Stimulated activated CD8-positive, alpha-beta memory T cell treated with anti-CD3 and anti-CD28 coated beads, Interleukin-15, amount 100 ng/mL, for 24 hours (primary cell): ENCODE measurements around the gene NIPAL1.
"Not testable (repeated sequence)": the region's sequence is repeated elsewhere in the genome, so short reads cannot be mapped to it uniquely, and the experiment has no call there.

Experiments used
- DNase-seq: peaks from one replicate; pipeline ENCODE4 v3.0.0-alpha.2; 2020; ENCODE audit warnings: low read depth

Gene NIPAL1

DNA sequence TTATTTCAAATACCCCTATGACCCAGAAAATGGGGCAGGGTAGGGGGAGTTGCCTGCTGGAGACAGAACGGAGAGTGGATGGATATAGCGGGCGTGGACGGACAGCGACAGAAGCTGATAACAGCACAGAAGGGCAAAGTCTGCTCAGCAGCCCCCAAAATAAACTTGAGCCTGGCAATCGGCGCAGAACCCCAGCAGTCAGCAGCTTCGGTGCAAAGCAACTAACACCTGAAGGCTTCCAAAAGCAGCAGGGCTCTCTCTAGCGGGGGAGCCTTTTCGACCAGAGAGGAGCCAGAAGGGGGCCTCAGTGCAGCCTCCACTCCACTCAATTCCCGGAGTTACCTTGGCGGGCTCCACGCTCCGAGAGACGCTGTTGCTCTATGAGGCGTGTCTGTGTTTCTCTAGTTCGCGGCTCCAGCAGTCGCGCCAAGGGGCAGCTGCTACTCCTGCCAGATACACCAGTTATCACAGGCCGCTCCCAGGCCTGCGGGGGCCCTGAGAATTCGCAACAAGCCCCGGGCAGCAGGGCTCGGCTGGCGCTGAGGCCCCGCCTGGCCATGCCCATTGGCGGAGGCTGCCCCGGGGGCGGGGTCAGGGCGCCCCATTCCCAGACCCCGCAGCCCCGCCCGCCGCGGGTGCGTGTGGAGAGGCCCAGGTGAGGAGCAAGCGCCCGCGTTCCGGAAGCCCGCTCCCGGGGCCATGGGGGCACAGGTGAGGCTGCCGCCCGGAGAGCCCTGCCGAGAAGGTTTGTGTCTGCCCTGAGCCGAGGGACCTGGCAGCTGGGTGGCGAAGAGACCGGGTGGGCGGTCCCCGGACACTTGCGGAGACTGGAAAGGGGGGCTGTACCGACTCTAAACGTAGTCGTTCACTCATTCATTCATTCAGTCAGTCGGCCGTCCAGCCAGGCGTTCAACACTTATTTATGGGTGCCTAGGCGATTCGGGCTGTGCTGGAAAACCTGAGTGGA is at the start of gene NIPAL1, which contains the start of gene CNGA1:
Gene NIPAL1 (plus strand): TSS at position 632 of the 967 bp plus-strand sequence. CDS start 68 bp downstream, at position 700.
Gene CNGA1 (minus strand): TSS at position 541 of the 967 bp plus-strand sequence. CDS start 63,992 bp downstream, outside the sequence.
- DNase-seq = no peak

DNA sequence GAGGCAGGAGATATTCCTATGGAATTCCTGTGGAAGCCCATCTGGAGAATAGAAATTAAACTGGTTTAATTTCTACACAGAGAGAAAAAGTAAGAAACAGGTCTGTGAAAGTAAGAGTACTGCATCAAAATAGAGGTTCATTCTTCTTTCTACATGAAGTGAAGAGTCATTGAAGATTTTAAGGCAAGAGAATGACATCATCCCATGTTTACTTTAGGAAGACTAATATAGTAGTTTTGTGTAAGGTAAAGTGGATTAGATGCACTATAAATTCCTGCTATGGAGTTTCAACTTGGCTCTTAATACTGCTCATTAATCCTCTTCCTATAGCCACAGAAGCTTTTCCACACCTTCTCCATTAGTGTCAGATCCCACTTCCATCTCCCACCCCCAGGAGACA is 47.7 kb upstream of the NIPAL1 start:
- DNase-seq = no peak

DNA sequence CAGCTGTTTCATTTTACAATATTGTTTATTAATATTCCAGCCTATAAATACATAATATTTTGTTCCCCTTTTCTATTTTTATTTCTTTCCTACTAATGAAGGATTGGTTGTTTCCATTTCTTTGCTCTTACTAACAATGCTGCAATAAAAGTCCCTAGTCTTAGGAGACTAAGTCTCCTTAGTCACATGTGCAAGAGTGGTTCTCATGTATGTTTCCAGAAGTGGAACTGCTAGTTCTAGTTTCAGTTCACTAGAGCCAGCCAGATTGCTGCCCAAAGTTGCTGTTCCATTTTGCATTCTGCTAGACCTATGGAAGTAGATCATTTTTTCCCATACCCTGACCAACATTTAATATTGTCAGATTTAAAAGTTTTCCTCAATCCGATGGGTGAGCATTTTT is 44.4 kb upstream of the NIPAL1 start:
- no peak for DNase-seq

DNA sequence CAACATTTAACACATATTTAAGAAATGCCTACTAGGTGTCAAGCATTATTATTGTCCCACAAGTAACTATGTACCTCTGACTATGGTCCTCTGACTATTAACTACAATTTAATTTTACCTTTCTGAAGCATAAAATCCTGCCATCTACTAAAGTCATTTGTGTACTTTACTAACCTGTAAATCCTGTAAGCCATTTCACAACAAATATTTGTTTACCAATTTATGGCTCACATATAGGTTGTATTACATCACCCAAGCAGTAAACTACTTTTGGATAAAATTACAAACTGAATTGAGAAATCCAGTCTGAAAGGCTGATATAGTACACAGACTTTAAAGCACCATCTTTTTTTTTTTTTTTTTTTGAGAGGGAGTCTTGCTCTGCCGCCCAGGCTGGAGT is 43.9 kb upstream of the NIPAL1 start:
- no peak for DNase-seq

DNA sequence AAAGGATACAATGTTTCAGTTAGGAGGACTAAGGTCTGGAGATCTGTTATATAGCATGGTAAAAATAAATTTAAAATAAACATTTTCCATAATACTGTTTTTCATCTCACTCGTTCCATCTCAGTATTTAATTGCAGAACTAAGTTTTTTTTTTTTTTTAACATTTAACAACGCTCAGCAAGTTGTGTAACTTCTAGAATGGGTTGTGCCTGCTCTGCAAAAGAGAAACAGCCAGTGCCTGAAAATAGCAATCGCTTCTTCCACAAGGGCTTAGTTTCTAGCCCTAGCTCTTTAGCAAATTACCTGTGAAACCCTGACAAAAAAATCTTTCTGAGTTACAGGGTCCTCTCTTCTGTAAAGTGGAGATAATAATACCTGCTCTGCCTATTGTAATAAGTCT is 42.0 kb upstream of the NIPAL1 start:
- DNase-seq = no peak

DNA sequence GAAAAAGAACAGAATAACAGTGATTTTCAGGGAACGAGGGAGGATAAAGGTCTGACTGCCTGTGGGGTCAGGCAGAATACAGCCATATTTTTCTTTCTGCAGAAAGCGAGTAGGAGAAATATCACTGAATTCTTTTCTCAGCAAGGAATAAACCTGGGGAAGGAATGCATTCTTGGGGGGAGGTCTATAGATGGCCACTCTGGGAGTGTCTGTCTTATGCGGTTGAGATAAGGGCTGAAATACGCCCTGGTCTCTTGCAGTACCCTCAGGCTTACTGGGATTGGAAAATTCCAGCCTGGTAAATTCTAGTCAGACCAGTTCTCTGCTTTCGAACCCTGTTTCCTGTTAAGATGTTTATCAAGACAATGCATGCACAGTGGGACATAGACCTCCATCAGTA is 26.4 kb upstream of the NIPAL1 start:
- no peak for DNase-seq

DNA sequence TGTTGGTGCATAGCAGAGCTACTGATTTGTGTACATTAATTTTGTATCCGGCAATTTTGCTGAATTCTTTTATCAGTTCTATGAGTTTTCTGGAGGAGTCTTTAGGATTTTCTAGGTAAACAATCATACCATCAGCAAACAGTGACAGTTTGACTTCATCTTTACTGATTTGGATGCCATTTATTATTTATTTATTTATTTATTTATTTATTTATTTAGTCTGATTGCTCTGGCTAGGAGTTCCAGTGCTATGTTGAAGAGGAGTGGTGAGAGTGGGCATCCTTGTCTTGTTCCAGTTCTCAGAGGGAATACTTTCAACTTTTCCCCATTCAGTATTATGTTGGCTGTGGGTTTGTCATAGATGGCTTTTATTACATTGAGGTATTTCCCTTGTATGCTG is 24.1 kb upstream of the NIPAL1 start:
- DNase-seq = not testable (repeated sequence)

DNA sequence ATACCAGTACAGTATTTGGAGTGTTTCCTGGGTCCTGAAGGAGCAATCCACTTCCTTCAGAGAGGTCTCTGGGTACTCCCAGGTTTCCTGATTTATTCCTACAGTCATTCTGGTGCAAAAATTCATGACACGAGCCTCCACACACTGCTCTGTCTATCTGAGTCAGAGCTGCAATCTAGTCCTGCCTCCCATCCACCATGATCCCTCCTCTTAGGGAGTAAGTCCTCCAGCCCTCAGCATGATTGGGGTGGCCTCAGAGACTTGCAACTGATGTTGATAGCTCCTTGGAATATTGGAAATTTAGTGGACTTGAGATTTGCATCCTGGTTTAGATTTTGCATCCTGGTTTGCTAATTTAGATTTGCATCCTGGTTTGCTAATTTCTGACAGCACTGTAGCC is 20.6 kb upstream of the NIPAL1 start:
- DNase-seq = no peak

DNA sequence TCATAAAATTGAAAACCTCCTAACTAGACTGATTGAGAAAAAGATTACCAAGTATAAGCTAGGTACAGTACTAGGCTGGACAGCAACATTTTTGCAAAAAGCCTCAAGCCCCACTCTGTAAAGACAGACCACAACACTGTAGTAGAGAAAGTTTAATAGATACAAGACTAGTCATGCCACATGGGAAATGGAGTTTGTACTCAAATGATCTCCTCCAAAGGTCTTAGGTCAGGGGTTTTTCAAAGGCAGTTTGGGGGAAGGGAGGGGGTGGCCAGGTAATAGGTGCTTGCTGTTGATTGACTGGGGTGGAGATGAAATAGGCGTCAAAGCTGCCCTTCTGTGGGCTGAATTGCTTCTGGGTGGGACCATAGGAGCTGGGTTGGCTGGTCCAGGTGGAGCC is 14.3 kb upstream of the NIPAL1 start:
- DNase-seq = no peak

DNA sequence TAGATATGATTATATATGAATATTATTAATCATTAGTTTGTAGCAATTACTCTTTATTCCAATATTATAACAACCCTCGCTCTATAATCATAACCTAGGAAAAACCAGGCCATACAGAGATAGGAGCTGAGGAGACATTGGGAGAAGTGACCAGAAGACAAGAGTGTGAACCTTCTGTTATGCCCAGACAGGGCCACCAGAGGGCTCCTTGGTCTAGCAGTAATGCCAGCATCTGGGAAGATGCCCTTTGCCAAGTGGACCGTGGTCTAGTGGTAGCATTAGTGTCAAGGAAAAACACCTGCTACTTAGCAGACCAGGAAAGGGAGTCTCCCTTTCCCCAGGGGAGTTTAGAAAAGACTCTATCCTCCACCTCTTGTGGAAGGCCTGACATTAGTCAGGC is 13.0 kb upstream of the NIPAL1 start:
- not testable (repeated sequence) for DNase-seq

DNA sequence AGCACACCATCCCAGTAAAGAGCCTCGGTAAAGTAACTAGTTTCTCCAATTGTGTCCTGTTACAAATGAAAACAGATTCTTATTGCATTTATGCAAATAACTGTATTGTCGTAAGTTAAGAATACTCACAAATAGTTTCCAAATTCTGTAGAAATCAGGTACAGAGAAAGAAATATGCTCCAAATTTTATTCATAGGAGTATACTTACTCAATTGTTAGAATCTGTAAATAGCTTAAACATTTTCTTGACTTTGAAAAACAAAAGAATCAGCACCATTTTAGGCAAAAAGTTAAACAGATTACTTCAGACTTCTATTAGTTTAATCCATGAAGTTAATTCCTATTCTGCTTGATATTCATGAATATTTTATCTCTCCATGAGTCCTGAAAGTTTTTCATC is 10.8 kb upstream of the NIPAL1 start:
- DNase-seq = no peak

DNA sequence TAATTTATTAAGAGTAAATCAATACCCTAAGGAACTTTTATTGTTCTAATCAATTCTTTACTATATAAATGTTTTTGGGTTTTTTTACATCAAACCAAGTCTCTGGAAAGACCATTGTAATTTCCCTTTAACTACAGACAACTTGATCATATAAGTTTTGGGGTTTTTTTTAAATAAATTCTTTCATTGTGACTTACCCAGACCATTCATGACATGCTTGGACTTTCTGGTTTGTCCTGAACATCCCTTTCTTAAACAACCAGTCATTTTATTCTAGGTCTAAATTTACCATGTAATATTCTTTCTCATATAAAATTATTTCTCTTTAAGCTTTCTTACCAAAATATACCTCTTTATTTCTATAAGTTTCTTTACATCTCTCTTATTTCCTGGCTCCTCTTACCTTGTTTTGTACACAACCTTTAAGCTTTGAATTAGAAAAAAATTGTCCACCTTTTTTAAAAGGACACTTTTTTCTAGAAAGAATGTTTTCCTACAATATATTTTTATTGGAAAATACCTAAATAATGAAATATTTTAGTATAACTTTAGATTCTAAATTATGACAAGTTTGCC is 8.5 kb upstream of the NIPAL1 start:
- DNase-seq = no peak

DNA sequence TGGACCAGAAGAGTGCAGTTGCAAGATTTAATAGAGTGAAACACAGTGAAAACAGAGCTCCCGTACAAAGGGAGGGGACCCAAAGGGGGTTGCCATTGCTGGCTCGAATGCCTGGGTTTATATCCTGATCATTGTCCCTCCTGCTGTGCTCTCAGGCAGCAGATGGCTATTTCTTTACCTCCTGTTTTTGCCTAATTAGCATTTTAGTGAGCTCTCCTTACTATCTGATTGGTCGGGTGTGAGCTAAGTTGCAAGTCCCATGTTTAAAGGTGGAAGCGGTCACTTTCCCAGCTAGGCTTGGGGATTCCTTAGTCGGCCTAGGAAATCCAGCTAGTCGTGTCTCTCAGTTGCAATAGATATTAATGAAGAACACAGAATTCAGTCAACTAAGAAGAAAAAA is 5.7 kb upstream of the NIPAL1 start:
- not testable (repeated sequence) for DNase-seq

DNA sequence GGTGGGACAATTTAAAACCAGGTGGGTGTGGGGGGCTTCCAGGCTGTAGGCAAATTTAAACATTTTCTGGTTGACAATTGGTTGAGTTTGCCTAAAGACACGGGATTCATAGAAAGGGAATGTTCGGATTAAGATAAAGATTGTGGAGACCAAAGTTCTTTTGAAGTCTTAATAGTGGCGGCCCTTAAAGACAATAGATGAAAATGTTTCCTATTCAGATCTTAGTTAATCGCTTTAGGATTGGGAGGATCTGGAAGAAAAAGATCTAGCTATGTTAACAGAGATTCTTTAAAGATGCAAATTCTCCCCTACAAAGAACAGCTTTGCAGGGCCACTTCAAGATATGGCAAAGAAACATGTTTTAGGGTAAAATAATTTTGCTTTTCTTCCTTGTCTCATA is 4.8 kb upstream of the NIPAL1 start:
- no peak for DNase-seq

DNA sequence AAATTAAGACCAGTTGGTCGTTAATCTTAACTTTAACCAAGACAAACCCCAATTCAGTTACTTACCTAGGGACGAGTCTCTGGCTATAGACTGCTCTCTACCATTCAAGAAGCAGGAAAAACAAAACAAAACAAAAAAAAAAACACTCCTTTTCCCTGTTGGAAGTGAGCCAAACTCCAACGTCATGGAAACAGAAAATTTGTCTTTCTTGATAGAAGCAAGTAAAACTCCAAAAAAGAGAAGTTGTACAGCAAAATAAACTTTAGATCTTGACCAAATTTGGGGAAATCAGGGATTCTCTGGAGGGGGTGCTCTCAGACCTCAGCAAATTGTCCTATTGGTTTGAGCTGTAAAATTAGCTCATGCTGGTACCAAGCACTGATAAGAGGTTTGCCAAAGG is 3.7 kb upstream of the NIPAL1 start:
- no peak for DNase-seq

DNA sequence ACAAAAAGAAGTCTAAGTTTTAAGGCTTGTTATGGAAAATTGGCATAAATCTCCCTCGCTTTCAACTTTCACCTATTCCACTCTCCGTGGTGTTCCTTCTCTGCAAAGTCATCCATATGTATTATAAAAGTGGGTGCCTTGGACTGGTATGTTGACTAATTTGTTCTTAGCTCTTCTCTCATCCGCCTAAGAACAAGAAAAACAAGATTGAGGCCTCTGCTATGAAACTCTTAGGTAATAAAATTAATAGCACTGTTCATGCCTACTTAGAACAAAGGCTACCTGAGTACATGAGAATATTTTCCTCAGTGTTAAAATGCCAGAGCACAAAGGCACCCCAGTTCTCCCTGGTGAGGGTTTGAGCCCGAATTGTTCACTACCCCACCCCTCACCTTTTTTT is 1.4 kb upstream of the NIPAL1 start:
- DNase-seq = no peak

DNA sequence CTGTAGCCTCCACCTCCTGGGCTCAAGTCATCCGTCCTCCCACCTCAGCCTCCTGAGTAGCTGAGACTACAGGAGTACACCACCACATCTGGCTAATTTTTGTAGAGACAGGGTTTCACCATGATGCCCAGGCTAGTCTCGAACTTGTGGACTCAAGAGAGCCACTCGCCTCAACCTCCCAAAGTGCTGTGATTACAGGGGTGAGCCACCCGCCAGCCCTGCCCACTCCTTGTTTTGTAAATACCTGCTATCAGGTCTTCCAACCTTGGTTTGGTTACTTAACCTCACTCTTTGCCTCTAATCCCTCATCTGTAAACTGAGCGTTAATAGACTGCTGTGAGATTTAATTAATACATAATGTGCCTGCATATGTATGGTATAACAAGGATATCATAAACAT is 894 bp upstream of the NIPAL1 start:
- no peak for DNase-seq

DNA sequence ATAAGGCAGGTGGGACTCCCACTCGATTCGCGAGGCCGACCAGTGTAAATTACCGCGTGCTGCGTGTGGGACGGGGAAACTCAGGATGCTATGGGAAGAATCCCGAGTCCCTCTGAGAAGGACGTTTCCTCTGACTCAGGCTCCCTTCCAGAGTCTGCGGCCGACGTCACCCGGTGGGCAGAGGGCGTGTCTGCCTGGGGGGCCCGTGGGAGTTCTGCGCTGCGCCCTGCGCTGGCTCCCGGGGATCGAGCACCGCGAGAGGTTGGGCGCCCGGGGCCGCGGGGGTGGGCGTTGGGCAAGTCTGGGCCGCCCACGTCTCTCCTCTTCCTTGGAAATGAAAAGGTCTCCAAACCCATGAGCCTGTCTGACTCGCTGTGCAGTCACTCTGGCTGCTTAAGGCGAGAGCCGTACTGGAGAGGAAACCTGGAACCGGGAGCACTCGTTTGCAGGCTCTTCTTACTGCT is 568 bp downstream of the NIPAL1 start:
- DNase-seq = no peak

DNA sequence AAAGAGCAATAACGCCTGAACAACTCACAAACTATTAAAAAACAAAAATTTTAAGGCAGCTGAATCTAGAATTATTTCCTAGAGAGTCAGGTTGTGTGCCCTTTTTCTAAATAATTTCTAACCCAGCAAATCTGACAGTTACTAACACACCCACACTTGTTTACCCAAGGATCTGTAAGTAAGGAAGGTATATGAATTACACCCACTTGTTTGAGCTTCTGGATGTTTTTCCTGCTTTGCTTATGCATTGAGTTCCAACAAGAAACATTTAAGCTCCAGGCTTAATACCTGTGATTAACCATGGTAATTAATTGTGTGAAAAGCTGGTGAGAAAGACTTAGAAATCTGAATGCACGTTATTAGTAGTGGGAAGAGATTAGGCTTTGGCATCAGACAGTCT is 1.5 kb downstream of the NIPAL1 start:
- DNase-seq = no peak

DNA sequence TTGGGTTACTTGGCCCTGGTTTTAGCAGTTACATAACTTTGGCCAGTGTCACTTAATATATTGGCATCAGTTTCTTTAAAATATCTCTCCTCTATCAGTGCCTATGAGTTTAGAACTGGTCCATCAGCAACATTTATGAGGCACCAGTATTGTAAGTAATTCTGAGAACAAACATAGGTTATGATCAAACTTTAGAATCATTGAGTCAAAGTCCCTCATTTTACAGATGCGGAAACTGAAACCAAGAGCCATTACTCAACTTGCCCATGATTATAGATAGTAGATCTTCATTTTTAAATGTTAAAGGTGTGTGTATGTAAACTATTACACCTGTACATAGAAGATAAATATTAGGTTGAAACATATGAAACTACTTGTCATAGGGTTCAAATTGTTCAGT is 4.5 kb downstream of the NIPAL1 start:
- DNase-seq = no peak

DNA sequence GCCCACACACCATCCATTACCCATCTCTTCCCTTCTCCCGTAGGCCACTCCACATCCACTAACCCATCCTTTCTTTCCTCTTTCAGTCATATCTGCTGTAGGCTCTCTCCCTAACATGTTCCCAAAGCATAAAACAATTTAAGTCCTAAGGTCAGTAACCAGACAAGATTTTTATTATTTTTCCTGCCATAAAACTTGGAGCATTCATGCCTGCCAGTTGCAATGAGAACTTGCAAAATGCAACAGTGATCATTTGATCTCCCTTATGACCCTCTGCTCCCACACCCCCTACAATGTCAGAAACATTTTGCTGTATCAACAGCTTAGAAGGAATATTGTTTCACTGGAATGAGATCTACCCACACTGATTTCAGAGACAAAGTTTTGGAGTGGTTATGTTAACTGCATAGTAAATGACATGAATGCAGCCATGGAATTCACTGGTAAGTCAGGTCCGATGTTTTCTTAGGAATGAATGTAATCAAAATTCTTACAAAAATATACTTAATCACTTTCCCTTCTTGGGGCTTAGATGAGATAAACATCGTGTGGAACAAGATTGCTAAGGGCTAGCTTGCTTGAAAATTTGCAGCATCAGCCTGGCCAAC is 5.7 kb downstream of the NIPAL1 start:
- DNase-seq = no peak

DNA sequence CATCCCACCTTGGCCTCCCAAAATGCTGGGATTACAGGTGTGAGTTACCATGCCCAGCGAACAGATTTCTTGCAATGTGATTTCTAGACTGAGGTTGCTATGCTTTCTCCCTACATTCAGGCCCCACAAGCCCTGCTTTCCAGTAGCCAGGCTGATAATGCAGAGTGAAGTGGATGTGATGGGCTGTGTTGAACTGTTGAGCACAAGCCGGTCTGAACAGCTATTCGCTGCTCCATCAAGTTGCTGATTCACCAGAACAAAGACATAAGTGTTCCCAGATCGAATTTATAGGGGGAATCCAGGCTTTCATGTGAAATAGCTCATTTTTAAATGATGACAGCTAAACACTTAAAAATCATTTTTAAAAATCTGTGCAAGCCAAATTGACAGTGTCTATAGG is 8.0 kb downstream of the NIPAL1 start:
- no peak for DNase-seq

DNA sequence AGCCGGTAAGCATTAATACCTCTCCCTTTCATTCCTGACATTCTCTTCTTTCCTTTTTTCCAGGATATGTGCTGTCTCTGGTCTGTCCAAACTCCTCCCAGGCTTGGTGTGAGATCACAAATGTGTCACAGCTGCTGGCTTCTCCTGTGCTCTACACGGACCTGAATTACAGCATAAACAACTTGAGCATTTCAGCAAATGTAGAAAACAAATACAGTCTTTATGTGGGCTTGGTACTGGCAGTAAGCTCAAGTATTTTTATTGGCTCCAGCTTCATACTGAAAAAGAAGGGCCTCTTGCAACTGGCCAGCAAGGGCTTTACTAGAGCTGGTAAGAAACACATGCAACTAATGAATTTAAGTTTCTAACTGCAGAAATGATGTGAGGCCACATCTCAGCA is 8.4 kb downstream of the NIPAL1 start:
- DNase-seq = no peak
